NCI-H146 treated with DMSO at 0.1 percent for 48 hours (cell line): ENCODE data around the gene COBL.

Experiments
- DNase-seq: peaks from one replicate; lab custom pipeline; 2025; ENCODE audit not compliant: unreplicated experiment; lab: John Stamatoyannopoulos, UW

Gene COBL

GRCh38 chr7:51152706-51153200 is 163.9 kb downstream of the COBL start:
- DNase-seq = no peak

GRCh38 chr7:51151455-51151854 is 165.2 kb downstream of the COBL start:
- DNase-seq = no peak

- DNase-seq = no peak
These were observed 166.4 kb downstream of the COBL start for GRCh38 chr7:51150193-51150592.

GRCh38 chr7:51148216-51148615 is 168.4 kb downstream of the COBL start:
- DNase-seq = no peak

GRCh38 chr7:51146816-51147586 is 169.6 kb downstream of the COBL start:
- no peak for DNase-seq

- no peak for DNase-seq
These were observed 172.4 kb downstream of the COBL start for GRCh38 chr7:51144178-51144577.

DNA sequence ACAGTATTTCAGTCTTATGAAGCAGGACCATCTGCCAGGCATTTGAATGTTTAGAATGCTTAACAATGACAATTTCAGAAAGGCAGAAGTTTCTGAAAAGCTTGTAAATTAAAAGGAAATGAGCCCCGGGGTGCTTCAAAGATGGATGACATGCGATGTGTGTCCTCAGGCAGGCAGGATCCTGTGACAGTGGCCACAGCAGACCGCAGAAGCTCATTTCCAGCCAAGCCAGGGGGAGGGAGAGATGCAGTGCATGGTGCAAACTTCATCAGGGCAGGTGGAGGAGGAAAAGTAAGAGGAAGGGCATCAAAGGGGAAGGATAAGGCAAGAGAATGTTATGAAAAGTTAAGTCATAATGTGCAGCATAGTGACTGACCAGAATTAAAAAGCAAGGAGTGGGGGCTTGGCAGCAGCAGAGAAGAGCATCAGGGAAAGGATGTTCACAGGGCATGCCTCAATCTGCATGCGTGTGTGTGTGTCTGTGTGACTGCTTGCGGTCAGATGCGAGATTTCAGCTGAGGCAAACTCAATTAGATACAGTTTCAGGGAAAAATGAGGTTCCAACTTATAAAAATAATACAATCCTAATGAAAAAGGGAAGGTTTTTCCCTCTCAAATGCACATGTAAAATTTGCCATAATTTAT is 173.7 kb downstream of the COBL start:
- no peak for DNase-seq

DNA sequence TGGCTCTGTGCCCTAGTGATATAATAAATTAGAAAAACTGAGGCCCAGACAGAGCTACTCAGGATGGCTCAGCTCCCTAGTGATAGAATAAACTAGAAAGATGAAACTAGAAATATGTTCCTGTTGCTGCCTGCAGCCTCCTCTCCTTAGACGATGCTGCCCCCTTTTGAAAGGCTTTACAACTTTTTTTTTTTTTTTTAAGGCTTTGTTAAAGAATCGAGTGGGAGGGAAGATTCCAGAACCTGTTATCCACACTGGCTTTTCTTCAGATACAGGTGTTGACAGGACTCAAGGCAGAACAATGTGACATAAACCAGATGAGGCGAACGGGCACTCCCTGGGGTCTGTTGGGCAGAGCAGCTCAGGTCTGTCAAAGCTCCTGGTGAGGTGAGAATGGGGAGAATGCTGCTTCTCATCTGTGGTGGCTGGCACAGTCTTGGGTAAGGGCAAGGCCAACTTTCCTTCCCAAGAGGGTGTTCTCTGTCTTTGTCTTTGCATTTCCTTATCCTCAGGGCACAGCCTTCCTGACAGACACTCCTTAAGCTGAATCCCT is 175.1 kb downstream of the COBL start:
- peak; percentile 15 for DNase-seq

GRCh38 chr7:51140199-51141164 is 176.1 kb downstream of the COBL start:
- DNase-seq = no peak

- no peak for DNase-seq
These were observed 176.8 kb downstream of the COBL start for GRCh38 chr7:51139796-51140195.

DNA sequence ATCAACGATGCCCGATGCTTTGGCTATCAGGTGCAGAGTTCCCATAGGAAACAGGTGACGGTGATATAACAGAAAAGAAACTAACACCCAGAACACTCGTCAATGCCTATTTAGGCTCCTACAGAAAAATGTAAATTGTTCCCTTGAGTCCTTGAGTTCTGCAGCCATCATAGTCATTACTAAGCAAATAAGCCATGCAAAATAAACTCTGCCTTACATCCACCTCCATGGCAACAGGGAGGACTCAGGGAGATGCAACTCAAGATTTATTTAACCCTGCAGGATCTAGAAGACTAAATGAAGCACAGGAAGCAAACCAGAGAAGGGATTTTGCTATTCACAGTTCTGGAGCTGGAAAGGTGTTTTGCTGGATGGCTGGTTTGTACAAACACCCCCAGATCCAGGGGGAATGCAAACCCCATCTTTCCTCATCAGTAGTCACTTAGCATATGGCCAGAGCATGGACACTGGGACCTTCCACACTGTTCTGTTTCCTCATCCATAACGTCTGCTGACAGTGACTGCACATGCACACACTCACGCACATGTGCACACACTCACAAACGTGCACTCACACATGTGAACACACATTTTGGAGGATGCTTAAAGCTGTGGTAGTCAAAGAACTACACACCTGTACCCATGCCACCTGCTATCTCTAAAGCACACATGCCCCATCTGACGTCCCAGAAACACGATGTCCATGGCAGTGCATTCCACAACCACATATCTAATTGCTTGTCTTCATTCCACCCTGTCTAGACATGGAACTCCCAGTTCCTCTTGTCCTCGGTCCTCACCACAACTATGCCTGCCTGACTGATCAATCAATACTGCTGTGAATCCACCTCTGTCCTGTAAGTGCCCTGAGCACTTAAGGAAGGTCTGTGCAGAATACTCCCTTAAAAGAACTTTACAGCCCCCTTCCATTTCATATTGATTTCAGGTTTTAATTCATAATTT is 178.2 kb downstream of the COBL start:
- DNase-seq = no peak

DNA sequence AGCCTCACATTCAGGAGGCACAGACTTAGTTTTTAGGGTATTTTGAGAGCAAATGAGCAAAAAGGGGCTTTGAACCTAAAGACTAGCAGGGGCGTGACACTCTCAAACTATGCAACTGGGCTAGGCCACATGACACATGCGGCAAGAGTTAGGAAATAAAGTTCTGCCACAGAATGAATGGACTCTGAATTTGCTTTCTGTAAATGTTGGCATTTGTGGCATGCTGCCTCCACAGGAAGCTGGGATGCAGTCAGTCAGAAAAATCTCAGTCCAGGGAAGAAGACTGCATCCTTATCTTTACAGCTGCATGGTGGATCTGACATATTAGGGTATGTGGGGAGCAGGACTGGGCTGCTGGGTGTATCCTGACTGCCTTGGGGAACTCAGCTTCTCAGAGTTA is 181.0 kb downstream of the COBL start:
- DNase-seq = no peak

DNA sequence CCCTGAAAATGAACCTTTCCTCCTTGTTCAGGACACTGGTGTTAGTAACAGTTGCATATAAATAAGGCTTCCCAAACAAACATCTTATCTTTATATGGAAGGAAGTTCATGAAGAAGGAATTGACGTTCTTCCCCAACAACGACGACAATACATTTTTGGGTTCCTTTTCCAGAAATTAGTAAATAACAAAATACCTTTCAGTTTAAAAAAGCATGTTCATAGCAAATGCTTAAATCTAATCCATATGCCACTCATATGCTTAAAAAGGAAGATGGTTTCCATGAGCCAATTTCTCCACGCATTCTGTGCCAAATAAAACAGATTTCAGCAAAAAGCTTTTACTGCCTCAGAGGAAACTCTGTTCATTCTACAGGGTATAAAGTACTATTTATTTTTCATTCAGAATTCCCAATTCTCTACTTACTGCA is 182.6 kb downstream of the COBL start:
- DNase-seq = no peak

DNA sequence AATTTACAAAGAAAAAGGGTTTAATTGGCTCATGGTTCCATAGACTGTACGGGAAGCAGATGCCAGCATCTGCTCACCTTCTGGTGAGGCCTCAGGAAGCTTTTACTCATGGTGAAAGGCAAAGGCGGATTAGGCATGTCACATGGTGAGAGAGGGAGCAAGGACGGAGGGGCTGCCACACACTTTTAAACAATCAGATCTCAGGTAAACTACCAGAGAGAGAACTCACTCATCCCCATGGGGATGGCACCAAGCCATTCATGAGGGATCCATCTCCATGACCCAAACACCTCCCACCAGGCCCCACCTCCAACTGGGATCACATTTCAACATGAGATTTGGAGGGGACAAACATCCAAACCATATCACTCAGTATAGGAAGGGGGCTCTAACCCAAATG is 183.9 kb downstream of the COBL start:
- DNase-seq = no peak

DNA sequence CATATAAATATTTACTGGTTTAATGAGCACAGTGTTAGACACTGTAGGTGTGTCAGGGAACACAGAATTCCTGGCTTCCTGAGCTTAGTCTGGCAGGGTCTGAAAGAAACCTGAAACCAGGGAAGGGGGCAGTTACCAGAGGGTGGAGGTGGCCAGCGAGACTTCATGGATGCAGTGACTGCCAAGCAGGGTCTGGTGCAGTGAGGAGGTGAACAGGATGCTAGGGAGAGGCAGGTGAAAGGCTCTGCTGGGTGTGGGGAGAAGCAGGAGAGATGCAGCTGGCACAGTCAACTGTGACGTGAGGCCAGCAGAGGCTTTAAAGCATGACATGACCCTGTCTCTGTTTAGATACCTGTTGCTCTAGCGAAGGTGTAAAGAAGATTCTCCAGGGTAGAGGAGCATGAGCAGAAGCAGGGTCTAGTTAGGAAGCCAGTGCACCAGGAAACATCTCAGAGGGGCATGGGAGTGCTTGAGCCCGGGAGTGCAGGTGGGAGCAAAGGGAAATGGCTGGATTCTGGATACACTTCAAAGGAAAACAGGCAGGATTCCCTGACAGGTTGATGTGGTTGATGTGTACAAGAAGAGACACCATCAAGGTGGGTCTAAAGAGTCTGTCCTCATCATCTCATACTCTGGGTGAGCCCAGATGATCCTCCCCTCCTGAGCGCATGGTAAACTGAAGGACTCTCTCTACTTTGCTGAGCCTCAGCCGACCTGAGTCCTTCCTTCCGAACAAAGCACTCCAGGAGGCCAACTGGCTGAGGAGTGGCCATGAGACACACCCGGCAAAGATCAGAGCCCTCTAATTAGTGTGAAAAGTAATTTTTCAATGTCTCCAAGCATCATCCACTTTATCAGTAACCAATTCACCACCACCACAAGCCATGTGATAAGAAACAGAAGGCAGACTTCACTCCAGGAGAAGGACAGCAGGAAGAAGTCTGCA is 186.8 kb downstream of the COBL start:
- peak; percentile 30 for DNase-seq

DNA sequence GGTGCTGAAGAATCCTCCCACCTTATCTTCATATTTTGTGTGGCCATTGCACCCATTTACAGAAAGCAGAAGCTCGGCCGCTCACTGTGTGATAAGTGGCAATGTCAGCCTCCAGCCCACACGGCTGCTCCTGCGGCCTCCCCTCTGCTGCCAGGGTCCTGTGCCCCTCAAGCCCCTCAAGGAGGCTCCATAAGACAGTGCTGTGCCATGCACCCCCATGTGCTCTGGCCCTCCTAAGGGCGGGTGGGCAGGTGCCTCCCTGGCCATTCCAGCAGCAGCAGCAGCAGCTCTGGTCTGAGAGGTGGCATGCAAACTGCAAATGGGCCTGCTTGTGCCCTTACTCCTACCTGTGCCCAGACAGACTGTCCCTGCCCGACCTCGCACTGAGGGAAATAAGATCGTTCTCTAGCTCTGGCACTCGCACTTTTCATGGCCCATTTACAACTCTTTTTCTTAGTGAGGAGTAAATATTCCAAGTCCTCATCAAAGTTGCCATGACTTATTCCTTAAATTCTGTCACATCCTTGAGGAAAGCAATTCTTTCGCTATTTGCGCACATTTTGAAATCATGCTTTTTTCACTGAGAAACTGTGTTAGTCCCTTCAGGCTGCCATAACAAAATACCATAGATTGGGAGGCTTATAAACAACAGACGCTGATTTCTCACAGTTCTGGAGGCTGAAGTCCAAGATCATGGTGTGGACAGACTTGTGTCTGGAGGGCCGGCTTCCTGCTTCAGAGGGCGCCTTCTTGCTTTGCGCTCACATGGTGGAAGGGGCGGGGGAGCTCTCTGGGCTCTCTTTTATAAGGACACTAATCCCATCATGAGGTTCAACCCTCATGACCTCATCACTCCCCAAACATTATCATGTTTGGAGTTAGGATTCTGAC is 187.8 kb downstream of the COBL start:
- DNase-seq = no peak

DNA sequence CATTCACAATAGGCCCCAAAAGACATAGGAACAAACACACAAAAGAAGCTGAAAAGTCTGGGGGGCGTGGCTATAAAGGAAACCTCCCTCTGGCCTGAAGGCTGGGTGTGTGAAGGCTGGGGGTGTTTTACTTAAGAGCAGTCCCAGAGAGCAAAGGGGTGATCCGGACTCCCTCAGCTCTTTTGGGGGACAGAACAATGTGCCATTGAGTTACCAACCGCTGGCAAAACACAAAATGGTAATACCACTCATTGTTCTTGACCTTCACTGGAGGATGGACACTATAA is 189.0 kb downstream of the COBL start:
- no peak for DNase-seq
